ENCODE measurements around the gene TMEM184B. TPM values are rescaled to one million over a fixed set of nuclear protein-coding genes. Genes with fewer than 3 reads are reported as not detected.

TMEM184B gene
- total RNA-seq, 1 donor from 2014 or later: 60.3 TPM

DNA sequence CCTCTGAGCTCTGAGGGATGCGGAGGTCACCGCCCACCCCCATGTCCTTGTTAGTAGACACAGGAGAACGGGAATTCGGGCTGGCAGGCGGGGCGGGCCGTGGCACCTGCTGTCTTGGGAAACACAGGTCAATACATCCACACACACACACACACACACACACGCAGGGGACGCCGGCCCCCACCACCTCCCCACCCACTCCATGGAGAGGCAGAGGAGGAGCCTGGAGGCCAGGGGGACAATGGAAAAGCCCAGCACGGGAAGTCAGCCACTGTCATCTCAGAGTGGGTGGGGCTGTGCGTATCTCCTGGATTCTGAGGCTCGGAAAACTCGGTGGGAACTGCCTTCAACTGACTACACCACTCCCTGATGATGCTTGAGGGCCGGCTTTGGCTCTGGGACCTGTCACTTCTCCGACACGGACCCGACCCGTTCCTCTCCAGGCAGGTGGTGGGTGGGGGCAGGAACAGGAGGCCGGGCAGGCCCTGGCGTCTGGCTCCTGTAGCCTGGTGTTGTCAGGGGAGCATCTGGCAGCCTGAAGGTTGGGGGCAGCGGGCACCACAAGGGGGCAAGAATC lies 18.5 kb upstream of the TMEM184B start:
- DNase-seq (ENCODE audit: low read depth, low spot score): no peak
- Mint-ChIP-seq H3K27me3 (ENCODE audit: low read depth) (peaks cover 9% of the 10 kb centered on the region), H3K36me3 (ENCODE audit: low read depth) (peaks cover 9% of the 10 kb centered on the region), H3K27ac (ENCODE audit: unreplicated experiment) (no peak overlapping the region), H3K4me1 (peaks cover 26% of the 10 kb centered on the region), H3K9me3 (no peaks in the 10 kb centered on the region), H3K4me3 (no peak overlapping the region)
- TF ChIP-seq, protein P1, sequence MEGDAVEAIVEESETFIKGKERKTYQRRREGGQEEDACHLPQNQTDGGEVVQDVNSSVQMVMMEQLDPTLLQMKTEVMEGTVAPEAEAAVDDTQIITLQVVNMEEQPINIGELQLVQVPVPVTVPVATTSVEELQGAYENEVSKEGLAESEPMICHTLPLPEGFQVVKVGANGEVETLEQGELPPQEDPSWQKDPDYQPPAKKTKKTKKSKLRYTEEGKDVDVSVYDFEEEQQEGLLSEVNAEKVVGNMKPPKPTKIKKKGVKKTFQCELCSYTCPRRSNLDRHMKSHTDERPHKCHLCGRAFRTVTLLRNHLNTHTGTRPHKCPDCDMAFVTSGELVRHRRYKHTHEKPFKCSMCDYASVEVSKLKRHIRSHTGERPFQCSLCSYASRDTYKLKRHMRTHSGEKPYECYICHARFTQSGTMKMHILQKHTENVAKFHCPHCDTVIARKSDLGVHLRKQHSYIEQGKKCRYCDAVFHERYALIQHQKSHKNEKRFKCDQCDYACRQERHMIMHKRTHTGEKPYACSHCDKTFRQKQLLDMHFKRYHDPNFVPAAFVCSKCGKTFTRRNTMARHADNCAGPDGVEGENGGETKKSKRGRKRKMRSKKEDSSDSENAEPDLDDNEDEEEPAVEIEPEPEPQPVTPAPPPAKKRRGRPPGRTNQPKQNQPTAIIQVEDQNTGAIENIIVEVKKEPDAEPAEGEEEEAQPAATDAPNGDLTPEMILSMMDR (conservative IDR thresholded peaks at IDR 0.05): no peak

DNA sequence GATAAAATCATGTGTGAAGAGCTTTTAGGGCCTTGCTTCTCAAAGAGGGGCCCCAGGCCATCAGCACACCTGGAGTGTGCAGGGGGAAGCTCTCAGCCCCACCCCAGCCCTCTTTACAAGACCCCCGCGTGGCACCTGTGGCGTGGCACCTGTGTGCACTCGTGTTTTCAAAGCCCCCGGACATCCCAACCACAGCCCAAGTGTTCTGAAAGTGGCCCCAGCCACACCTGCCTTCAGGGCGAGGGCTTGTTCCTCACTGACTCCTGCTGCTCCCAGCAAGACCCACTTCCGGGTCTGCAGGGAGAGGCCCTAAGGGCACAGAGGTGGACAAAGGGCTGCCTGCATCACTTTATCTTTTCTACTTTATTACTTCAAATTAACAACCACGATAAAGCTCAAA lies 17.5 kb upstream of the TMEM184B start:
- no peak overlapping the region for H3K4me3 Mint-ChIP-seq
- H3K27ac Mint-ChIP-seq (ENCODE audit: unreplicated experiment): no peak overlapping the region
- peaks cover 27% of the 10 kb centered on the region for H3K4me1 Mint-ChIP-seq
- H3K27me3 Mint-ChIP-seq (ENCODE audit: low read depth): peaks cover 9% of the 10 kb centered on the region
- H3K36me3 Mint-ChIP-seq (ENCODE audit: low read depth): peaks cover 9% of the 10 kb centered on the region
- TF ChIP-seq, protein P1 (conservative IDR thresholded peaks at IDR 0.05): no peak
- no peak for DNase-seq (ENCODE audit: low read depth, low spot score)
- H3K9me3 Mint-ChIP-seq: no peaks in the 10 kb centered on the region

DNA sequence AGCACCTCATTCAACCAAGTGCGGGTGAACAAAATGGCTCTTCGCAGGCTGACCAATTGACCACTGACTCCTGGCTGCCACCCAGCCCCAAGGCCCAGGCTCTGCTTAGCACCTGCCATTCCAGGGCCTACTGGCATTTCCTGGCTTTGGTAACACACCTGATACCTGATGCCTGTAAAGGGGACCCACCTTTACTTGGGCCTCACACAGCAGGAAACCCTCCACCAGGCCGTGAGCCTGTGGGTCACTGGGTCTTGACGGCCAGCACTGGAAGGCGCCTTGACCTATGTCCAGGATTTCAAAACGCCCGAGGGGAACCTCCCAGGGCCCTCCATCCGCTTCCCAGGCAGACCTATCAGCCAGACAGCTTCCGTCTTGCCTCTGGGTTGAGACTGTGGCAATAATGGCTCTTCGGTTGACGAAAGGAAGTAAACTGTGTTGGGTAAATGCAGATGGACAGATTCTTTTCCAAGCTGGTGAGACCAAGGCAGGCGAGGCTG lies 16.8 kb upstream of the TMEM184B start:
- H3K4me3 Mint-ChIP-seq: peak overlapping the region; percentile 44
- no peaks in the 10 kb centered on the region for H3K9me3 Mint-ChIP-seq
- H3K4me1 Mint-ChIP-seq: peaks cover 30% of the 10 kb centered on the region
- no peak overlapping the region for H3K27ac Mint-ChIP-seq (ENCODE audit: unreplicated experiment)
- TF ChIP-seq, protein P1 (conservative IDR thresholded peaks at IDR 0.05): no peak
- no peak for DNase-seq (ENCODE audit: low read depth, low spot score)
- peaks cover 9% of the 10 kb centered on the region for H3K36me3 Mint-ChIP-seq (ENCODE audit: low read depth)
- H3K27me3 Mint-ChIP-seq (ENCODE audit: low read depth): peaks cover 9% of the 10 kb centered on the region

DNA sequence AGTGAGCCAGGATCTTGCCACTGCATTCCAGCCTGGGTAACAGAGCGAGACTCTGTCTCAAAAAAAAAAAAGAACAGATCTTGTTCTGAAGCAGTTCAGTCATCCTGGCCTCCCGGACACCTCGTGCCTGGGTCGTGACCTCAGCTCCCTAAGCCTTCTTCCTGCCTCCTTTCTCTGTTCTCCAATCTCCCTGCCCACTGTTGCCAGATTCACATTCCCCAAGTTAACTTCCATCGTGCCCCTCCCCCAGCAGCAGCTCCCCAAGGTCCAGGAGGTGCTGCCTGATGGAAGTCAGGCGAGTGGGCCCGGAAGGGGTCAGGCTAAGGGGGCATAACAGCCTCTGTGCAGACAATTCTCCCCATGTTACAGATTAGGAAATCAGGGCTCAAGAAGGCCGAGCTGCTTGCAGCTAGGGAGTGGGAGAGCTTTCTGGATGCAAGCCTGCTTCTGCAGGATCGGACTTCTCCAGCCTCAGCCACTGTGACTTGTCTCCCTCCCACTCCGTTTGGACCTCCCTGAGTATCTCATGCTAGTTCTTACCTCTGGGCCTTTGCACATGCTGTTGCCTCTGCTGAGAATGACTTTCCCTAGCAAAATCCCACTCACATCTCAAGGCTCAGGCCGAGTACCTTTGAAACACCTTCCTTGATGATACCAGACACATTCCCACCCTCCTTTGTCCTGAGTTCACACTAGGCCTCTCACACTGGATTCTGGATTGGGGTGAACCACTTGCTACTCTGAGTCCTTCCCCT lies 14.3 kb upstream of the TMEM184B start:
- Mint-ChIP-seq H3K4me3 (peak overlapping the region; percentile 61), H3K9me3 (no peaks in the 10 kb centered on the region), H3K36me3 (ENCODE audit: low read depth) (peaks cover 5% of the 10 kb centered on the region), H3K4me1 (peaks cover 29% of the 10 kb centered on the region), H3K27ac (ENCODE audit: unreplicated experiment) (peak overlapping the region; percentile 93), H3K27me3 (ENCODE audit: low read depth) (peaks cover 5% of the 10 kb centered on the region)
- TF ChIP-seq, protein P1 (conservative IDR thresholded peaks at IDR 0.05): no peak
- DNase-seq (ENCODE audit: low read depth, low spot score): no peak

DNA sequence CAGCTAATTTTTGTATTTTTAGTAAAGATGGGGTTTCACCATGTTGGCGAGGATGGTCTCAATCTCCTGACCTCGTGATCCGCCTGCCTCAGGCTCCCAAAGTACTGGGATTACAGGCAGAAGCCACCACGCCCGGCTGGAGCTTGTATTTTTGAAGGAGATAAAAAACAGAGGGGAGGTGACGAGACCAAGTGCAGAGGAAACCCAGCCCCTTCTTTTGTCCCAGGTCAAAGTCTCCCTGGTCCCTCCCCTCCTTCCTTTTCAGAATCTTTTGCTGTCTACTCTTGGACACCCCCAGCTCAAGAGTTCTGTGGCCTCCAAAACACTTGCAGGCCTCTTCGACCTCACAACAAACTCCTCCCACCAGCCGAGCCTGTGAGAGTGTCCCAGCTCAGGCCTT lies 12.2 kb upstream of the TMEM184B start:
- H3K4me1 Mint-ChIP-seq: peaks cover 22% of the 10 kb centered on the region
- no peak overlapping the region for H3K27ac Mint-ChIP-seq (ENCODE audit: unreplicated experiment)
- TF ChIP-seq, protein P1 (conservative IDR thresholded peaks at IDR 0.05): no peak
- H3K27me3 Mint-ChIP-seq (ENCODE audit: low read depth): peaks cover 5% of the 10 kb centered on the region
- peaks cover 5% of the 10 kb centered on the region for H3K36me3 Mint-ChIP-seq (ENCODE audit: low read depth)
- DNase-seq (ENCODE audit: low read depth, low spot score): no peak
- H3K9me3 Mint-ChIP-seq: no peaks in the 10 kb centered on the region
- H3K4me3 Mint-ChIP-seq: peak overlapping the region; percentile 57

Data from neural crest cell (in vitro differentiated cells).